Stimulated activated CD8-positive, alpha-beta memory T cell treated with anti-CD3 and anti-CD28 coated beads, Interleukin-2, amount 100 ng/mL, for 48 hours (primary cell): ENCODE measurements around the gene RAD23A.

Source experiments
- DNase-seq, 2 donors: peaks; one replicate each; pipeline ENCODE4 v3.0.0-alpha.2; 2020; ENCODE audit warnings: low read depth in 2 of 2

Gene RAD23A

DNA sequence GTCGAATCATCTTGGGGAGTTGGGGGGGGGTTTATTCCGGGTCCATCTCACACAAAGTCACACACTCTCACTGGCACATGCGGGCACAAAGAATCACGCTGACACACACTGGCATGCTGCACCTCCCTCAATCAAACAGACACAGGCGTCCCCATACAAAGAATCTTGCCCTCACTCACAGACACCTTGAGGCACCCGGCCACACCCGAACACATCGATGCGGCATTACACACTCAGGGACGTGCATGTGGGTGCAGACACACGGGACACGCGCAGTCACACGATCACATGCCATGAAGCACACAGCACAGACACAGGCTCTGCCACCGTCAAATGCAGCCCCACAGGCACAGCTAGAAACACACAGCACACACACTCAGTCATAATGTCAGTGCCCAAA lies 57.4 kb downstream of the RAD23A start:
- no peak for DNase-seq
